GF-D8 (cell line): ENCODE results near the gene HOXA3.

Experiments
- DNase-seq: peaks from one replicate; lab custom pipeline; 2025; lab: John Stamatoyannopoulos, UW

Gene HOXA3

GRCh38 chr7:27101957-27102580 is 50.3 kb downstream of the HOXA3 start:
- no peak for DNase-seq

- DNase-seq, result no peak
These were observed 51.0 kb downstream of the HOXA3 start for GRCh38 chr7:27101171-27101956.

- no peak for DNase-seq
These were observed 51.7 kb downstream of the HOXA3 start for GRCh38 chr7:27100694-27101170.

- no peak for DNase-seq
These were observed 52.7 kb downstream of the HOXA3 start for GRCh38 chr7:27099453-27100370.

- DNase-seq, result no peak
These were observed 53.6 kb downstream of the HOXA3 start for GRCh38 chr7:27098578-27099451.

- no peak for DNase-seq
These were observed 54.5 kb downstream of the HOXA3 start for GRCh38 chr7:27097686-27098577.

- peak; percentile 48 for DNase-seq
These were observed 55.4 kb downstream of the HOXA3 start for GRCh38 chr7:27096768-27097514.

- DNase-seq, result peak; percentile 80
These were observed 56.3 kb downstream of the HOXA3 start, which contains the start of gene HOXA1 for GRCh38 chr7:27095897-27096767. Gene HOXA1 (minus strand): TSS chr7:27096000. CDS start chr7:27095912, 88 bp downstream.

GRCh38 chr7:27095050-27095896 is 57.1 kb downstream of the HOXA3 start:
- DNase-seq, result no peak

GRCh38 chr7:27094304-27095049 is 57.9 kb downstream of the HOXA3 start:
- DNase-seq, result no peak

GRCh38 chr7:27093184-27093895 is 59.0 kb downstream of the HOXA3 start:
- DNase-seq, result no peak

GRCh38 chr7:27092819-27093110 is 59.6 kb downstream of the HOXA3 start:
- DNase-seq, result no peak

- DNase-seq, result no peak
These were observed 60.2 kb downstream of the HOXA3 start for GRCh38 chr7:27091941-27092818.

GRCh38 chr7:27091105-27091504 is 61.3 kb downstream of the HOXA3 start:
- no peak for DNase-seq
